Suprapubic skin (tissue), 4 donors: ENCODE results near the gene CAB39L. TPM values are rescaled to one million over a fixed set of nuclear protein-coding genes. Genes with fewer than 3 reads are reported as not detected.

Source experiments
- DNase-seq, 2 donors: peaks; one replicate each; pipeline ENCODE4 v3.0.0-alpha.2; 2019; ENCODE audit warnings: low spot score in 2 of 2
- H3K27ac ChIP-seq: fragments of 200-600 bp; sonication (generic); one replicate; pipeline ENCODE4 v1.5.1; 2019
- H3K27me3 ChIP-seq: fragments of 200-600 bp; sonication (generic); one replicate; pipeline ENCODE4 v1.5.1; 2019
- H3K36me3 ChIP-seq: fragments of 200-600 bp; sonication (generic); one replicate; pipeline ENCODE4 v1.5.1; 2019
- H3K4me1 ChIP-seq: fragments of 200-600 bp; sonication (generic); one replicate; pipeline ENCODE4 v1.5.1; 2019
- H3K4me3 ChIP-seq: fragments of 200-600 bp; sonication (generic); one replicate; pipeline ENCODE4 v1.5.1; 2019; ENCODE audit warnings: mild to moderate bottlenecking
- H3K9me3 ChIP-seq: fragments of 200-600 bp; sonication (generic); one replicate; pipeline ENCODE4 v1.5.1; 2019
- EP300 ChIP-seq: sonication (generic); formaldehyde crosslinking; IDR thresholded peaks from one replicate; pipeline ENCODE4 v1.6.1; 2017; ENCODE audit warnings: antibody characterized with exemption
- POLR2A ChIP-seq, 2 donors: fragments of 450-650 bp; IDR thresholded peaks; one replicate each; pipeline ENCODE4 v1.6.1; 2017; ENCODE audit warnings: antibody characterized with exemption in 2 of 2, mild to moderate bottlenecking in 2 of 2, moderate library complexity in 2 of 2
- POLR2AphosphoS5 ChIP-seq, 3 donors: sonication (generic); formaldehyde crosslinking; IDR thresholded peaks; one replicate each; pipeline ENCODE4 v1.6.1; 2017; ENCODE audit warnings: antibody characterized with exemption in 3 of 3
- WGBS: methylation state at CpG from one replicate; pipeline ENCODE4 v1.1.5; 2018; 5-methylcytosine and 5-hydroxymethylcytosine counted together
- total RNA-seq, 4 donors: library from RNA; depleted of rRNA; stranded (reverse); fragments of >200 nt; gene quantifications; one replicate each; pipeline ENCODE4 v1.1.0, GENCODE V29; 2016
- TF ChIP-seq, protein P1 (sequence below), 2 donors: fragments of 200-600 bp in 1 of 2; fragments of 450-650 bp in 1 of 2; sonication (generic) in 1 of 2; IDR thresholded peaks; one replicate each; pipeline ENCODE4 v1.5.1; 2016 to 2019; ENCODE audit warnings: antibody characterized with exemption in 2 of 2, mild to moderate bottlenecking in 1 of 2, moderate library complexity in 1 of 2

The CAB39L gene
- total RNA-seq, 4 donors from 2014 or later = 17.8 to 45.1 (median 28.6) TPM

DNA sequence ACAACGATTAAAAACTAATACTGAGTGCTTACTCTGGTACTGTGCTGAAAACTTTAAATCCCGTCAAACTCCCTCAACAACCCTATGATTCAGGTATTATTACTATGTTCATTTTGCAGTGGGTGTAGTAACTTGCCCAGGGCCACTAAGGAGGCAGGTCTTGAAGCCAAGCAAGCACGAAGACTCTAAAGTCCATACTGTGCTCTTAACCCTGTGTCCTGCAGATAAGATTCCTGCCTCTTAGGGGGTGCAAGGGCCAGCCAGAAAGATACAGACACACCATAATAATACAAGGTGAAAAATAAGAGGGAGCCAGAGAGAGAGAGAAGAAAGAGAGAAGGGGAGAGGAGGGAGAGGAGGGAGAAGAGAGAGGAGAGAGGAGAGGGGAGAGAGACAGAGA, 100.6 kb downstream of the CAB39L start:
- Histone ChIP-seq H3K27ac (no peak overlapping the region), H3K36me3 (peaks cover 11% of the 10 kb centered on the region), H3K27me3 (no peaks in the 10 kb centered on the region), H3K4me3 (no peak overlapping the region), H3K9me3 (no peaks in the 10 kb centered on the region), H3K4me1 (no peaks in the 10 kb centered on the region)
- no peak for DNase-seq
- TF ChIP-seq POLR2A (IDR thresholded peaks at IDR 0.05) = no peak
- no peak for TF ChIP-seq POLR2AphosphoS5 (IDR thresholded peaks at IDR 0.05)
- no peak for TF ChIP-seq EP300
- TF ChIP-seq, protein P1, sequence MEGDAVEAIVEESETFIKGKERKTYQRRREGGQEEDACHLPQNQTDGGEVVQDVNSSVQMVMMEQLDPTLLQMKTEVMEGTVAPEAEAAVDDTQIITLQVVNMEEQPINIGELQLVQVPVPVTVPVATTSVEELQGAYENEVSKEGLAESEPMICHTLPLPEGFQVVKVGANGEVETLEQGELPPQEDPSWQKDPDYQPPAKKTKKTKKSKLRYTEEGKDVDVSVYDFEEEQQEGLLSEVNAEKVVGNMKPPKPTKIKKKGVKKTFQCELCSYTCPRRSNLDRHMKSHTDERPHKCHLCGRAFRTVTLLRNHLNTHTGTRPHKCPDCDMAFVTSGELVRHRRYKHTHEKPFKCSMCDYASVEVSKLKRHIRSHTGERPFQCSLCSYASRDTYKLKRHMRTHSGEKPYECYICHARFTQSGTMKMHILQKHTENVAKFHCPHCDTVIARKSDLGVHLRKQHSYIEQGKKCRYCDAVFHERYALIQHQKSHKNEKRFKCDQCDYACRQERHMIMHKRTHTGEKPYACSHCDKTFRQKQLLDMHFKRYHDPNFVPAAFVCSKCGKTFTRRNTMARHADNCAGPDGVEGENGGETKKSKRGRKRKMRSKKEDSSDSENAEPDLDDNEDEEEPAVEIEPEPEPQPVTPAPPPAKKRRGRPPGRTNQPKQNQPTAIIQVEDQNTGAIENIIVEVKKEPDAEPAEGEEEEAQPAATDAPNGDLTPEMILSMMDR (IDR thresholded peaks at IDR 0.05) = no peak
- 61% methylated on average over 3 of the region's 3 CpGs for WGBS

DNA sequence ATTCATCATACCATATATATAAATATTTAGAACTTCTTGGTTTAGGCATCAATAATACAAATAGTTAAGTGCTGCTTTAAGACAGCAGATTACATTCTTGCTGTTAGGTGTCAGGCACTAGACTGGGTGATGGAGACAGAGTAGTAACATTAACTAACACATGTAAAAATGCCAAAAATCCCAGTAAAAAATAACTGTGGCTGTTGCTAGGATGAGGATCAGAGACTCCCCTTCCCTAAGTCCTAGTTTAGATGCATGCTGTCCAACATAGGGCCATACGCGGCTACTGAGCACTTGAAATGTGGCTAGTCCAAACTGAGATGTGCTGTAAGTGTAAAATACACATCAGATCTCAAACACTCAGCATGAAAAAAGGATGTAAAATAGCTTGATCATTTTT, 101.4 kb downstream of the CAB39L start:
- TF ChIP-seq EP300 (no peak), POLR2AphosphoS5 (IDR thresholded peaks at IDR 0.05) (no peak), POLR2A (IDR thresholded peaks at IDR 0.05) (no peak)
- TF ChIP-seq, protein P1 (IDR thresholded peaks at IDR 0.05) = no peak

DNA sequence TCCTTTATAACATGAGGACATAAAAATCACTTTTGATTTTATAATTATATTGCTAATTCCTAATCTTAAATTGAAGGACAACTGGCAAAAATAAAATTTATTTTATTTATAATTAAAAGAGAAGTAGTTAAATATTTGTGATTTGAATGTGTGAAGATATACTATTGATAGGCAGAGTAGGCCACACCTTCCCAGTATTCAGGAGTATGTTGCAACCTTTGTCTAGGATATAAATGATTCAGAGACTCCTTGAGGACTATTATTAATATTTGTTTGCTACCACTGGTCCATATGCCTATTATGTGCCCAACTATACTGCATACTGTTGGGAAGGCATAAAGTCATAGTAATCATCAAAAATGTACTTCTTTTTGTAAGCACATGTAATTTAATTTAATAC, 101.9 kb downstream of the CAB39L start:
- no peak for TF ChIP-seq POLR2A (IDR thresholded peaks at IDR 0.05)
- no peak for TF ChIP-seq POLR2AphosphoS5 (IDR thresholded peaks at IDR 0.05)
- no peak for TF ChIP-seq EP300
- TF ChIP-seq, protein P1 (IDR thresholded peaks at IDR 0.05) = no peak
- H3K27ac ChIP-seq = no peak overlapping the region
- H3K36me3 ChIP-seq = peaks cover 11% of the 10 kb centered on the region
- no peaks in the 10 kb centered on the region for H3K4me1 ChIP-seq
- no peak overlapping the region for H3K4me3 ChIP-seq
- no peak for DNase-seq
- no peaks in the 10 kb centered on the region for H3K27me3 ChIP-seq
- H3K9me3 ChIP-seq = no peaks in the 10 kb centered on the region

More for the DNA sequence above, 101.4 kb downstream of the CAB39L start:
- 94% methylated on average over 2 of the region's 2 CpGs for WGBS
- DNase-seq = no peak
- H3K27me3 ChIP-seq = no peaks in the 10 kb centered on the region
- H3K4me1 ChIP-seq = no peaks in the 10 kb centered on the region
- H3K4me3 ChIP-seq = no peak overlapping the region
- peaks cover 11% of the 10 kb centered on the region for H3K36me3 ChIP-seq
- no peaks in the 10 kb centered on the region for H3K9me3 ChIP-seq
- H3K27ac ChIP-seq = no peak overlapping the region

DNA sequence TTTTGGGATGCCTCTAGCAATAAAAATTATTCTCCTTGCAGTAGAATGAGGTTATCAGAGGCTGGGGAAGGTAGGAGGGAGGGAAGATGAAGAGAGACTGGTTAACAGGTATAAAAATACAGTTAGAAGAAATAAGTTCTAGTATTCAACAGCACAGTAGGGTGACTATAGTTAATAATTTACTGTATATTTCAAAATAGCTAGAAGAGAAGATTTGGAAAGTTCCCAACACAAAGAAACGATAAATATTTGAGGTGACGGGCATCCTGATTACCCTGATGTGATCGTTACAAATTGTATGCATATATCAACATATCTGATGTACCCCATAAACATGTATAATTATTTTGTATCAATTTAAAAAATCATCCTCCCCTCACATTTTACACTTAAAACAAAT, 102.3 kb downstream of the CAB39L start:
- H3K4me1 ChIP-seq = no peaks in the 10 kb centered on the region
- no peaks in the 10 kb centered on the region for H3K9me3 ChIP-seq
- H3K36me3 ChIP-seq = peaks cover 11% of the 10 kb centered on the region
- DNase-seq = no peak
- H3K27ac ChIP-seq = no peak overlapping the region
- 98% methylated on average over 3 of the region's 3 CpGs for WGBS
- no peak for TF ChIP-seq POLR2AphosphoS5 (IDR thresholded peaks at IDR 0.05)
- TF ChIP-seq, protein P1 (IDR thresholded peaks at IDR 0.05) = no peak
- TF ChIP-seq POLR2A (IDR thresholded peaks at IDR 0.05) = no peak
- no peak for TF ChIP-seq EP300
- no peak overlapping the region for H3K4me3 ChIP-seq
- no peaks in the 10 kb centered on the region for H3K27me3 ChIP-seq

DNA sequence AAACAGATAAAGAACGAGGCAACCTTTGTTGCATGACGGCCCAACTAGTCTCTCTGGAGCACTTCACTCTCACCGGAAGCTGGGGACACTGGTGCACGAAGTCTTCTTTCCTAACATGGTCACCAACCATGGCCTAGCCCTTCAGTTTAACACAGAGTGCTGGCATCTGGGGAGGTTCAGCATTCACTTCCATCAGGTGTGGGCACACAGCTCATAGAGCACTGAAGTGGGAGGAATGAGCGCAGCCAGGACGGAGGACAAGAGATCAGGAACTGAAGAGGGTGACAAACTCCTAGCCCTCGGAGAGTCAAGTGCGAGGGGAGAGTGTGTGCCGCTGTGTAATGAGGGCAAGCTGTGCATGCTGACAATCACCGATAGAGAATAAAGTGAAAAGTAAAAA, 103.7 kb downstream of the CAB39L start:
- TF ChIP-seq POLR2A (IDR thresholded peaks at IDR 0.05) (no peak), POLR2AphosphoS5 (IDR thresholded peaks at IDR 0.05) (no peak), EP300 (no peak)
- TF ChIP-seq, protein P1 (IDR thresholded peaks at IDR 0.05) = no peak
- Histone ChIP-seq H3K4me1 (no peaks in the 10 kb centered on the region), H3K27me3 (no peaks in the 10 kb centered on the region), H3K36me3 (peaks cover 11% of the 10 kb centered on the region), H3K4me3 (no peak overlapping the region), H3K27ac (no peak overlapping the region), H3K9me3 (no peaks in the 10 kb centered on the region)
- no peak for DNase-seq
- WGBS = 97% methylated on average over 10 of the region's 10 CpGs
